ENCODE data around the gene COG1. TPM values are rescaled to one million over a fixed set of nuclear protein-coding genes. Genes with fewer than 3 reads are reported as not detected.

The COG1 gene
- polyA plus RNA-seq, 1 of the 3 experiments (the other 2 are of a cell fraction) = 52.8 TPM

DNA sequence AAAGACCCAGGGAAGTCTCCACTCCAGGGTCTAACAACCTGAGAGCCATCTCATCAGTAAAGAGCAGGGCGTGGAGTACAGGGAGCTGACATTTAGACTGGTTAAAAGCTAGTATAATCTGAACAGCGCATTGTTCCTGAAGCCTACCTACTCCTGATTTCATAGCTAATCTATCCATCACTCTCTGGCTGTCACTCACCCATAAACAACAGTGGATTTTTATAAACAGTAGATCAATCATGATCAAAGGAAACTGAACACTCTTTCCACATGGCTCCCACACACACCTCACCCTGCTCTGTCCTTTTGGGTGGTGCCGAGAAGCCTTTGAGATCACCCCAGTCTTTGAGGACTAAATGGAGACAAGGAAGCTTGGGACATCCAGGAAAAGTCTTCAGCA lies 13.0 kb upstream of the COG1 start:
- H3K9me2 ChIP-seq = no peaks in the 10 kb centered on the region
- DNase-seq = no peak
- H3F3A ChIP-seq (replicated peaks; ENCODE audit: insufficient read depth) = no peaks in the 10 kb centered on the region
- H3K27ac ChIP-seq (ENCODE audit: low read depth in 2 of 2, low read length in 1 of 2) = no peak overlapping the region
- H3K79me2 ChIP-seq (ENCODE audit: insufficient read depth) = no peaks in the 10 kb centered on the region
- H3K4me3 ChIP-seq (ENCODE audit: low read depth in 2 of 2, low read length in 1 of 2) = no peak overlapping the region
- H3K9me3 ChIP-seq = no peaks in the 10 kb centered on the region
- peaks cover 0 to 6% of the 10 kb centered on the region in 2 experiments; a peak in 1 of 4 replicates for H3K4me1 ChIP-seq (ENCODE audit: control insufficient read depth in 1 of 2, insufficient read depth in 2 of 2, low read depth in 1 of 2, low read length in 1 of 2)
- H4K20me1 ChIP-seq (ENCODE audit: insufficient read depth) = no peaks in the 10 kb centered on the region
- H3K36me3 ChIP-seq (replicated peaks in 1 of 2; ENCODE audit: control insufficient read depth in 1 of 2, insufficient read depth in 2 of 2, low read length in 1 of 2) = no peaks in the 10 kb centered on the region
- ChIA-PET CTCF (interaction anchor here (0.7 to 5.6 kb wide), 8 partner anchors 9 to 623 kb away, joined by 3 to 43 read pairs (median 4); partner anchors contain the start of gene SSTR2), POLR2A (no interaction called here)
- no peak overlapping the region for H3K4me2 ChIP-seq
- 65% methylated on average over 3 of the region's 3 CpGs for WGBS (ENCODE audit: low lambda C conversion rate)
- TF ChIP-seq EZH2phosphoT487 (IDR thresholded peaks at IDR 0.05; ENCODE audit: borderline replicate concordance, low read depth) (no peak), USF1 (IDR thresholded peaks at IDR 0.05; ENCODE audit: borderline replicate concordance, low read depth) (no peak), ZBTB33 (IDR thresholded peaks at IDR 0.05; ENCODE audit: borderline replicate concordance, low read depth) (no peak), SMC3 (IDR thresholded peaks at IDR 0.05; ENCODE audit: low read depth, low read length) (no peak), GATA2 (CRISPR knock-in tag; IDR thresholded peaks at IDR 0.05) (no peak), NRF1 (IDR thresholded peaks at IDR 0.05; ENCODE audit: low read depth, low read length) (no peak), NFIC (IDR thresholded peaks at IDR 0.05; ENCODE audit: borderline replicate concordance) (no peak), FOSL2 (IDR thresholded peaks at IDR 0.05; ENCODE audit: borderline replicate concordance, low read depth) (no peak), POLR2AphosphoS5 (IDR thresholded peaks at IDR 0.05; ENCODE audit: low read depth, low read length) (no peak), TAF1 (IDR thresholded peaks at IDR 0.05; ENCODE audit: borderline replicate concordance, low read depth, low read length) (no peak)
- TF ChIP-seq, protein P1, sequence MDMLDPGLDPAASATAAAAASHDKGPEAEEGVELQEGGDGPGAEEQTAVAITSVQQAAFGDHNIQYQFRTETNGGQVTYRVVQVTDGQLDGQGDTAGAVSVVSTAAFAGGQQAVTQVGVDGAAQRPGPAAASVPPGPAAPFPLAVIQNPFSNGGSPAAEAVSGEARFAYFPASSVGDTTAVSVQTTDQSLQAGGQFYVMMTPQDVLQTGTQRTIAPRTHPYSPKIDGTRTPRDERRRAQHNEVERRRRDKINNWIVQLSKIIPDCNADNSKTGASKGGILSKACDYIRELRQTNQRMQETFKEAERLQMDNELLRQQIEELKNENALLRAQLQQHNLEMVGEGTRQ (IDR thresholded peaks at IDR 0.05; ENCODE audit: borderline replicate concordance, low read depth, low read length) = no peak
- TF ChIP-seq, protein P2, sequence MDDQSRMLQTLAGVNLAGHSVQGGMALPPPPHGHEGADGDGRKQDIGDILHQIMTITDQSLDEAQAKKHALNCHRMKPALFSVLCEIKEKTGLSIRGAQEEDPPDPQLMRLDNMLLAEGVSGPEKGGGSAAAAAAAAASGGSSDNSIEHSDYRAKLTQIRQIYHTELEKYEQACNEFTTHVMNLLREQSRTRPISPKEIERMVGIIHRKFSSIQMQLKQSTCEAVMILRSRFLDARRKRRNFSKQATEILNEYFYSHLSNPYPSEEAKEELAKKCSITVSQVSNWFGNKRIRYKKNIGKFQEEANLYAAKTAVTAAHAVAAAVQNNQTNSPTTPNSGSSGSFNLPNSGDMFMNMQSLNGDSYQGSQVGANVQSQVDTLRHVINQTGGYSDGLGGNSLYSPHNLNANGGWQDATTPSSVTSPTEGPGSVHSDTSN (IDR thresholded peaks at IDR 0.05) = no peak
- TF ChIP-seq, protein P3, sequence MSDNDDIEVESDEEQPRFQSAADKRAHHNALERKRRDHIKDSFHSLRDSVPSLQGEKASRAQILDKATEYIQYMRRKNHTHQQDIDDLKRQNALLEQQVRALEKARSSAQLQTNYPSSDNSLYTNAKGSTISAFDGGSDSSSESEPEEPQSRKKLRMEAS (IDR thresholded peaks at IDR 0.05; ENCODE audit: low read depth) = no peak
- H2AFZ ChIP-seq (ENCODE audit: low read depth) = no peak overlapping the region
- no peaks in the 10 kb centered on the region for H3K27me3 ChIP-seq (ENCODE audit: insufficient read depth)
- H3K9ac ChIP-seq = no peak overlapping the region
